ENCODE data around the gene CHMP4B.

CHMP4B gene

GRCh38 chr20:33824852-33825251 is 13.7 kb downstream of the CHMP4B start:
- H2AFZ ChIP-seq (ENCODE audit: low read length) = no peak overlapping the region
- H3F3A ChIP-seq (ENCODE audit: insufficient read depth, low read length) = peaks cover 78% of the 10 kb centered on the region
- H3K4me1 ChIP-seq (ENCODE audit: low read length) = peaks cover 88% of the 10 kb centered on the region
- H3K36me3 ChIP-seq (replicated peaks; ENCODE audit: insufficient read depth, low read length) = peaks cover 6% of the 10 kb centered on the region; the same call in 1 of the 2 replicates
- H3K4me3 ChIP-seq (ENCODE audit: low read length) = 0 out of 2 replicates have a peak overlapping the region, but pooled peaks have one; percentile 4
- H3K27me3 ChIP-seq (replicated peaks; ENCODE audit: insufficient read depth, low read length) = no peaks in the 10 kb centered on the region
- H3K79me2 ChIP-seq (ENCODE audit: low read length) = peaks cover 100% of the 10 kb centered on the region
- H3K9me3 ChIP-seq (replicated peaks; ENCODE audit: insufficient read depth, low read length) = no peaks in the 10 kb centered on the region
- H3K27ac ChIP-seq (ENCODE audit: low read length) = peak overlapping the region; percentile 83; the same call in 1 of the 2 replicates
- TF ChIP-seq CTCF (IDR thresholded peaks at IDR 0.05; ENCODE audit: low read length) (no peak), EZH2phosphoT487 (IDR thresholded peaks at IDR 0.05; ENCODE audit: low read length) (no peak), EZH2 (optimal IDR thresholded peaks at IDR 0.05; ENCODE audit: low read depth, low read length) (no peak)
- H3K4me2 ChIP-seq (ENCODE audit: low read depth, low read length) = peak overlapping the region; percentile 68
- no peak for DNase-seq
- H3K9me2 ChIP-seq (replicated peaks; ENCODE audit: insufficient read depth, low read length) = no peaks in the 10 kb centered on the region
- no peaks in the 10 kb centered on the region for H4K20me1 ChIP-seq (ENCODE audit: insufficient read depth, low read length)
- no peak overlapping the region for H3K9ac ChIP-seq (ENCODE audit: low read length)

GRCh38 chr20:33825340-33826269 is 14.5 kb downstream of the CHMP4B start:
- no peaks in the 10 kb centered on the region for H3K9me3 ChIP-seq (replicated peaks; ENCODE audit: insufficient read depth, low read length)
- TF ChIP-seq EZH2phosphoT487 (IDR thresholded peaks at IDR 0.05; ENCODE audit: low read length) (no peak), EZH2 (optimal IDR thresholded peaks at IDR 0.05; ENCODE audit: low read depth, low read length) (no peak), CTCF (IDR thresholded peaks at IDR 0.05; ENCODE audit: low read length) (no peak)
- no peak overlapping the region for H2AFZ ChIP-seq (ENCODE audit: low read length)
- peaks cover 9% of the 10 kb centered on the region; the same call in 1 of the 2 replicates for H3K36me3 ChIP-seq (replicated peaks; ENCODE audit: insufficient read depth, low read length)
- no peak for DNase-seq
- peaks cover 75% of the 10 kb centered on the region for H3F3A ChIP-seq (ENCODE audit: insufficient read depth, low read length)
- H3K4me1 ChIP-seq (ENCODE audit: low read length) = peaks cover 88% of the 10 kb centered on the region
- peak overlapping the region; percentile 68 for H3K4me2 ChIP-seq (ENCODE audit: low read depth, low read length)
- H4K20me1 ChIP-seq (ENCODE audit: insufficient read depth, low read length) = no peaks in the 10 kb centered on the region
- no peaks in the 10 kb centered on the region for H3K9me2 ChIP-seq (replicated peaks; ENCODE audit: insufficient read depth, low read length)
- peak overlapping the region; percentile 26 for H3K4me3 ChIP-seq (ENCODE audit: low read length)
- peak overlapping the region; percentile 83; the same call in 1 of the 2 replicates for H3K27ac ChIP-seq (ENCODE audit: low read length)
- H3K79me2 ChIP-seq (ENCODE audit: low read length) = peaks cover 100% of the 10 kb centered on the region
- peak overlapping the region; percentile 45; the same call in 1 of the 2 replicates for H3K9ac ChIP-seq (ENCODE audit: low read length)
- no peaks in the 10 kb centered on the region for H3K27me3 ChIP-seq (replicated peaks; ENCODE audit: insufficient read depth, low read length)

GRCh38 chr20:33826270-33826897 is 15.2 kb downstream of the CHMP4B start:
- peak overlapping the region; percentile 83 for H3K27ac ChIP-seq (ENCODE audit: low read length)
- TF ChIP-seq CTCF (IDR thresholded peaks at IDR 0.05; ENCODE audit: low read length) (no peak), EZH2phosphoT487 (IDR thresholded peaks at IDR 0.05; ENCODE audit: low read length) (no peak), EZH2 (optimal IDR thresholded peaks at IDR 0.05; ENCODE audit: low read depth, low read length) (no peak)

More at GRCh38 chr20:33826270-33826897, 15.2 kb downstream of the CHMP4B start:
- H3K4me2 ChIP-seq (ENCODE audit: low read depth, low read length) = peak overlapping the region; percentile 68
- no peaks in the 10 kb centered on the region for H3K9me3 ChIP-seq (replicated peaks; ENCODE audit: insufficient read depth, low read length)
- peaks cover 84% of the 10 kb centered on the region for H3K4me1 ChIP-seq (ENCODE audit: low read length)
- peaks cover 100% of the 10 kb centered on the region for H3K79me2 ChIP-seq (ENCODE audit: low read length)
- peak overlapping the region; percentile 45; the same call in 1 of the 2 replicates for H3K9ac ChIP-seq (ENCODE audit: low read length)
- H4K20me1 ChIP-seq (ENCODE audit: insufficient read depth, low read length) = no peaks in the 10 kb centered on the region
- peaks cover 9% of the 10 kb centered on the region; the same call in 1 of the 2 replicates for H3K36me3 ChIP-seq (replicated peaks; ENCODE audit: insufficient read depth, low read length)
- H3K9me2 ChIP-seq (replicated peaks; ENCODE audit: insufficient read depth, low read length) = no peaks in the 10 kb centered on the region
- H3F3A ChIP-seq (ENCODE audit: insufficient read depth, low read length) = peaks cover 72% of the 10 kb centered on the region
- peak overlapping the region; percentile 26; the same call in 1 of the 2 replicates for H3K4me3 ChIP-seq (ENCODE audit: low read length)
- DNase-seq = no peak
- H2AFZ ChIP-seq (ENCODE audit: low read length) = no peak overlapping the region
- no peaks in the 10 kb centered on the region for H3K27me3 ChIP-seq (replicated peaks; ENCODE audit: insufficient read depth, low read length)
